Measurements from ENCODE around the gene SLC22A23. TPM values are rescaled to one million over a fixed set of nuclear protein-coding genes. Genes with fewer than 3 reads are reported as not detected.

SLC22A23 gene
- total and polyA plus RNA-seq, 2 donors (not counting 1 experiment from before 2014, with no cell fraction given) = 0.18 to 1.4 TPM

- TF ChIP-seq EZH2 (IDR thresholded peaks at IDR 0.05; ENCODE audit: borderline replicate concordance, insufficient read depth, low read depth, low read length, poor library complexity, severe bottlenecking) (no peak), CTCF (IDR thresholded peaks at IDR 0.05) (no peak)
- no peak for DNase-seq
- H4K20me1 ChIP-seq (ENCODE audit: control insufficient read depth, insufficient read depth, low read length, poor library complexity, severe bottlenecking) = no peaks in the 10 kb centered on the region
- peaks cover 0 to 2% (median 0%) of the 10 kb centered on the region in 3 donors for H3K9me3 ChIP-seq (ENCODE audit: control extremely low read depth in 1 of 3, control insufficient read depth in 2 of 3, insufficient read depth in 1 of 3, low read length in 2 of 3)
- H3K27me3 Mint-ChIP-seq = peaks cover 52% of the 10 kb centered on the region
- POLR2A ChIA-PET = no interaction called here
- intact Hi-C loops (cut with micrococcal nuclease) = no loop called here
- H3K4me3 Mint-ChIP-seq = no peak overlapping the region
- no peak overlapping the region for H3K27ac Mint-ChIP-seq
- H3K4me3 ChIP-seq (ENCODE audit: control extremely low read depth in 1 of 5, extremely low read depth in 1 of 5, insufficient read depth in 1 of 5, low read depth in 2 of 5, low read length in 4 of 5) = no peak overlapping the region
- H3K27ac ChIP-seq (ENCODE audit: low read length in 2 of 2) = no peak overlapping the region
- peaks cover 9% of the 10 kb centered on the region for H3K4me1 Mint-ChIP-seq
- no peak for ATAC-seq (ENCODE audit: low read depth)
- H3K9me3 Mint-ChIP-seq (ENCODE audit: insufficient read depth) = no peaks in the 10 kb centered on the region
- WGBS (ENCODE audit: insufficient coverage) = 100% methylated on average over 7 of the region's 8 CpGs
- no peak overlapping the region for H2AFZ ChIP-seq (ENCODE audit: insufficient read depth, low read depth, low read length, poor library complexity, severe bottlenecking)
- peaks cover 4 to 7% of the 10 kb centered on the region in 2 donors for H3K4me1 ChIP-seq (ENCODE audit: control insufficient read depth in 2 of 2, insufficient read depth in 2 of 2, low read length in 2 of 2)
- H3K27me3 ChIP-seq (replicated peaks in 1 of 4; ENCODE audit: control extremely low read depth in 1 of 4, control insufficient read depth in 3 of 4, insufficient read depth in 4 of 4, low read length in 3 of 4) = peaks cover 0 to 11% (median 1%) of the 10 kb centered on the region in 4 experiments
- H3K9ac ChIP-seq (ENCODE audit: low read length) = no peak overlapping the region
- no peak overlapping the region for H3K4me2 ChIP-seq (replicated peaks; ENCODE audit: low read depth, low read length, poor library complexity, severe bottlenecking)
- CTCF ChIA-PET = no interaction called here
- no peaks in the 10 kb centered on the region for H3K79me2 ChIP-seq (ENCODE audit: control insufficient read depth, insufficient read depth, low read length)
- no peaks in the 10 kb centered on the region for H3K36me3 ChIP-seq (replicated peaks in 1 of 2; ENCODE audit: control extremely low read depth in 1 of 2, control insufficient read depth in 1 of 2, extremely low read depth in 1 of 2, insufficient read depth in 2 of 2, low read length in 1 of 2)
These were observed 135.0 kb downstream of the SLC22A23 start for GRCh38 chr6:3321875-3322274.

GRCh38 chr6:3321042-3321441, 135.8 kb downstream of the SLC22A23 start:
- no peak for TF ChIP-seq CTCF (IDR thresholded peaks at IDR 0.05)
- TF ChIP-seq EZH2 (IDR thresholded peaks at IDR 0.05; ENCODE audit: borderline replicate concordance, insufficient read depth, low read depth, low read length, poor library complexity, severe bottlenecking) = no peak
- Histone ChIP-seq H3K9me3 (ENCODE audit: control extremely low read depth in 1 of 3, control insufficient read depth in 2 of 3, insufficient read depth in 1 of 3, low read length in 2 of 3) (peaks cover 0 to 2% (median 0%) of the 10 kb centered on the region in 3 donors), H3K9ac (ENCODE audit: low read length) (no peak overlapping the region), H3K4me2 (replicated peaks; ENCODE audit: low read depth, low read length, poor library complexity, severe bottlenecking) (no peak overlapping the region), H2AFZ (ENCODE audit: insufficient read depth, low read depth, low read length, poor library complexity, severe bottlenecking) (no peak overlapping the region), H3K27me3 (replicated peaks in 1 of 4; ENCODE audit: control extremely low read depth in 1 of 4, control insufficient read depth in 3 of 4, insufficient read depth in 4 of 4, low read length in 3 of 4) (peaks cover 0 to 11% (median 1%) of the 10 kb centered on the region in 4 experiments), H3K4me3 (ENCODE audit: control extremely low read depth in 1 of 5, extremely low read depth in 1 of 5, insufficient read depth in 1 of 5, low read depth in 2 of 5, low read length in 4 of 5) (no peak overlapping the region), H3K4me1 (ENCODE audit: control insufficient read depth in 2 of 2, insufficient read depth in 2 of 2, low read length in 2 of 2) (peaks cover 4 to 7% of the 10 kb centered on the region in 2 donors), H3K27ac (ENCODE audit: low read length in 2 of 2) (no peak overlapping the region), H3K79me2 (ENCODE audit: control insufficient read depth, insufficient read depth, low read length) (no peaks in the 10 kb centered on the region), H3K36me3 (replicated peaks in 1 of 2; ENCODE audit: control extremely low read depth in 1 of 2, control insufficient read depth in 1 of 2, extremely low read depth in 1 of 2, insufficient read depth in 2 of 2, low read length in 1 of 2) (no peaks in the 10 kb centered on the region), H4K20me1 (ENCODE audit: control insufficient read depth, insufficient read depth, low read length, poor library complexity, severe bottlenecking) (no peaks in the 10 kb centered on the region)
- intact Hi-C loops (cut with micrococcal nuclease) = no loop called here
- CTCF ChIA-PET = interaction anchor here (1.2 kb wide), 1 partner anchor 410 kb away, joined by 3 read pairs; no protein-coding TSS in a partner anchor
- 91% methylated on average over 9 of the region's 11 CpGs for WGBS (ENCODE audit: insufficient coverage)
- H3K27ac Mint-ChIP-seq = no peak overlapping the region
- no peak overlapping the region for H3K4me3 Mint-ChIP-seq
- H3K9me3 Mint-ChIP-seq (ENCODE audit: insufficient read depth) = no peaks in the 10 kb centered on the region
- no peak for DNase-seq
- peaks cover 9% of the 10 kb centered on the region for H3K4me1 Mint-ChIP-seq
- peaks cover 54% of the 10 kb centered on the region for H3K27me3 Mint-ChIP-seq
- ATAC-seq (ENCODE audit: low read depth) = no peak
- POLR2A ChIA-PET = no interaction called here
